Measurements from ENCODE around the gene POLE4.
A peak's percentile ranks its signal among the peaks of the same experiment; 100 is the strongest.

DNA sequence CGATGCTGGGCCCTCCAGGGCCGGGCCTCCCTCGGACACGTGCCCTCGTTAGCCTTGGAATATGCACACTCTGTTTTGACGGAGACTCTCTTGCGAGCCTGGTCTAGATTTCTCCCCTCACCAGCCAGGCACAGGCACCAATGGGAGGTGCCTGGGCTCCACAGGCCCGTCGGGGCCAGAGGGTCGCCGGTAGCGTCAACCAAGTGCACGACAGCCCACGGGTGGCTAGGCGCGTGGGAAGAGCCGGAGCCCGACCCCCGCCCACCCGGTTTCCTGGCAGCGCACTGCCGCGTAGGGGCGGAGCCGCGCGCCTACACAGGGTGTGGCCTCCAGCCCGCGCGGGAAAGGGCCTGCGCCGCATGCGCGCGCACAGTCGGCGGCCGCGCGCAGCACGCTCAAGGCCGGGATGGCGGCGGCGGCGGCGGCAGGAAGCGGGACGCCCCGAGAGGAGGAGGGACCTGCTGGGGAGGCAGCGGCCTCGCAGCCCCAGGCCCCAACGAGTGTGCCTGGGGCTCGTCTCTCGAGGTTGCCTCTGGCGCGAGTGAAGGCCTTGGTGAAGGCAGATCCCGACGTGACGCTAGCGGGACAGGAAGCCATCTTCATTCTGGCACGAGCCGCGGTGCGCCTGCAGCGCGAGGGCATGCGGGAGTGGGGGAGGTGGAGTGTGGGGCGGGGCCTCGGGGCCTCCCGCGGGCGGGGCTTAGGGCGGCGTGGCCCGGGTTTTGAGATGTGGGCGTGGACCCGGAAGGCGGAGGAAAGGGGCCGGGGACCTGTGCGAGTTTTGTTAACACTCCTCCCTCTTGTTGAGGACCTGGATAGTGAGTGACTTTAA, at the start of gene POLE4:
- peak; percentile 28 for TF ChIP-seq POLR2A (IDR thresholded peaks at IDR 0.05)
- TF ChIP-seq, protein P1, sequence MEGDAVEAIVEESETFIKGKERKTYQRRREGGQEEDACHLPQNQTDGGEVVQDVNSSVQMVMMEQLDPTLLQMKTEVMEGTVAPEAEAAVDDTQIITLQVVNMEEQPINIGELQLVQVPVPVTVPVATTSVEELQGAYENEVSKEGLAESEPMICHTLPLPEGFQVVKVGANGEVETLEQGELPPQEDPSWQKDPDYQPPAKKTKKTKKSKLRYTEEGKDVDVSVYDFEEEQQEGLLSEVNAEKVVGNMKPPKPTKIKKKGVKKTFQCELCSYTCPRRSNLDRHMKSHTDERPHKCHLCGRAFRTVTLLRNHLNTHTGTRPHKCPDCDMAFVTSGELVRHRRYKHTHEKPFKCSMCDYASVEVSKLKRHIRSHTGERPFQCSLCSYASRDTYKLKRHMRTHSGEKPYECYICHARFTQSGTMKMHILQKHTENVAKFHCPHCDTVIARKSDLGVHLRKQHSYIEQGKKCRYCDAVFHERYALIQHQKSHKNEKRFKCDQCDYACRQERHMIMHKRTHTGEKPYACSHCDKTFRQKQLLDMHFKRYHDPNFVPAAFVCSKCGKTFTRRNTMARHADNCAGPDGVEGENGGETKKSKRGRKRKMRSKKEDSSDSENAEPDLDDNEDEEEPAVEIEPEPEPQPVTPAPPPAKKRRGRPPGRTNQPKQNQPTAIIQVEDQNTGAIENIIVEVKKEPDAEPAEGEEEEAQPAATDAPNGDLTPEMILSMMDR (IDR thresholded peaks at IDR 0.05), result no peak

All from testis (tissue), 2 donors.